ENCODE data around the gene RPL39L. TPM values are rescaled to one million over a fixed set of nuclear protein-coding genes. Genes with fewer than 3 reads are reported as not detected.

The RPL39L gene
- total RNA-seq, 1 donor from 2014 or later: 10.5 TPM

DNA sequence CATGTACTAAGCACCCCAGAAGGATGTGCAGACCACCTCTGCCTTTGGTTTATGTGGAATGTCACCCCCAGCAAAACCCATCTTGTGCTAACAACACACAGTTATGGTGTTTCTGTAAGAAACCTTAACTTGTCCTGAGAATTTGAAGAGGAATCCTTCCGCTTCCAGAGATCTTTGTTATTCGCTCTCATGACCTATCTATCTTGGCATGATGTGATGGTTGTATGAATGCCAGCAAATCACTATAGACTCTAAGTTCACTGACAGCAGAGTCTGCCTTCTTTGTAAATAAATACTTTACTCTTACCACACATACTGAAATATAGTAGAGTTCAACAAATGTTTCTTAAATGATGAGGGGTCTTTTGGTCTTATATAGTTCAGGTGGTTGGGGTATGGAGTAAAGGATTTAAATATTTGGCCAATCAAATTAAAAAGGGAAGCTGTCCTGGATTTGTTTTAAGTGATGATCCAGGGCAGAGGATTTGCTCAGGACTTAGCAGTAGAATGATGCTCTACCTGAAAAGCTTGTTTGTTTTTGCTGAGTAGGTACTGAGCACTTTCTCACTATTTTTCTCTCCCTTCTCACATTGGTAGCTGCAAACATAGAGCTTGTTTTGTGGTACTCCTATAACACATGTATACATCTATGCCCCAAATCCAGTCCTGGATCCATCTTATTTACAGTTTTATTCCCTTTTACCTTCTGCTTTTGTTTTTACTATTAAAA lies 30.1 kb upstream of the RPL39L start:
- TF ChIP-seq, protein P1, sequence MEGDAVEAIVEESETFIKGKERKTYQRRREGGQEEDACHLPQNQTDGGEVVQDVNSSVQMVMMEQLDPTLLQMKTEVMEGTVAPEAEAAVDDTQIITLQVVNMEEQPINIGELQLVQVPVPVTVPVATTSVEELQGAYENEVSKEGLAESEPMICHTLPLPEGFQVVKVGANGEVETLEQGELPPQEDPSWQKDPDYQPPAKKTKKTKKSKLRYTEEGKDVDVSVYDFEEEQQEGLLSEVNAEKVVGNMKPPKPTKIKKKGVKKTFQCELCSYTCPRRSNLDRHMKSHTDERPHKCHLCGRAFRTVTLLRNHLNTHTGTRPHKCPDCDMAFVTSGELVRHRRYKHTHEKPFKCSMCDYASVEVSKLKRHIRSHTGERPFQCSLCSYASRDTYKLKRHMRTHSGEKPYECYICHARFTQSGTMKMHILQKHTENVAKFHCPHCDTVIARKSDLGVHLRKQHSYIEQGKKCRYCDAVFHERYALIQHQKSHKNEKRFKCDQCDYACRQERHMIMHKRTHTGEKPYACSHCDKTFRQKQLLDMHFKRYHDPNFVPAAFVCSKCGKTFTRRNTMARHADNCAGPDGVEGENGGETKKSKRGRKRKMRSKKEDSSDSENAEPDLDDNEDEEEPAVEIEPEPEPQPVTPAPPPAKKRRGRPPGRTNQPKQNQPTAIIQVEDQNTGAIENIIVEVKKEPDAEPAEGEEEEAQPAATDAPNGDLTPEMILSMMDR (IDR thresholded peaks at IDR 0.05; ENCODE audit: unreplicated experiment): no peak
- H3K4me3 Mint-ChIP-seq (ENCODE audit: low read depth): no peak overlapping the region
- no peak overlapping the region for H3K27ac Mint-ChIP-seq
- H3K9me3 Mint-ChIP-seq (ENCODE audit: low read depth): no peaks in the 10 kb centered on the region
- peaks cover 6% of the 10 kb centered on the region for H3K27me3 Mint-ChIP-seq
- no peak for DNase-seq (ENCODE audit: low spot score, unreplicated experiment)
- peaks cover 5% of the 10 kb centered on the region for H3K4me1 Mint-ChIP-seq (ENCODE audit: low read depth)
- no peaks in the 10 kb centered on the region for H3K36me3 Mint-ChIP-seq (ENCODE audit: insufficient read depth)

DNA sequence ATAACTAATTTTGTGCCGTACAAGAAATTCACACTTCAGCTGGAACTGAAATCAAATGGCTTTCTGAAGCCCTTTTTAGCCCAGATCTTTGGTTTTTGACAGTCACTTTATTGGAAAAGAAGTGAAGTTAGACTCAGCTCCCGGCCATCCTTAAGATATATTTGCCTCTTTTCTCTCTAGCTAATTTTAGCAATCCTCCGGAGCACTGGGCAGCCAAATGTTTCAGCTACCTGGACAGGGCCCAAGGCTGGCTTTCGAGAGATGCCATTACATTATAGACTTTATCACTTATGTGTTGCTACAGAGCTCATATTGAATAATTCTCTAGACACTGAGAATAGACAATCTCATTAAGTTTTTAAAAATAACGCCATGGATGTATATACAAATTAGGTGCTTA lies 28.5 kb upstream of the RPL39L start:
- Mint-ChIP-seq H3K27me3 (peaks cover 5% of the 10 kb centered on the region), H3K36me3 (ENCODE audit: insufficient read depth) (no peaks in the 10 kb centered on the region), H3K4me3 (ENCODE audit: low read depth) (no peak overlapping the region), H3K27ac (no peak overlapping the region), H3K9me3 (ENCODE audit: low read depth) (no peaks in the 10 kb centered on the region), H3K4me1 (ENCODE audit: low read depth) (peaks cover 5% of the 10 kb centered on the region)
- TF ChIP-seq, protein P1 (IDR thresholded peaks at IDR 0.05; ENCODE audit: unreplicated experiment): no peak
- DNase-seq (ENCODE audit: low spot score, unreplicated experiment): no peak

DNA sequence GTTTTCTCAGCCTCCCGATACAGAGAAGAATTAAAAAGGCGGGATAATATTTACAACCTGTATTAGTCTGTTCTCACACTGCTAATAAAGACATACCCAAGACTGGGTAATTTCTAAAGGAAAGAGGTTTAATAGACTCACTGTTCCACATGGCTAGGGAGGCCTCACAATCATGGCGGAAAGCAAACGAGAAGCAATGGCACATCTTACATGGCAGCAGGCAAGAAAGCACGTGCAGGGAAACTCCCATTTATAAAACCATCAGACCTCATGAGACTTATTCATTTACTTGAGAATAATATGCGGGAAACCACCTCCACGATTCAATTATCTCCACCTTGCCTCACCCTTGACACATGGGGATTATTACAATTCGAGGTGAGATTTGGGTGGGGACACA lies 27.5 kb upstream of the RPL39L start:
- Mint-ChIP-seq H3K4me1 (ENCODE audit: low read depth) (peaks cover 5% of the 10 kb centered on the region), H3K36me3 (ENCODE audit: insufficient read depth) (no peaks in the 10 kb centered on the region), H3K4me3 (ENCODE audit: low read depth) (no peak overlapping the region), H3K27me3 (peaks cover 7% of the 10 kb centered on the region), H3K27ac (no peak overlapping the region), H3K9me3 (ENCODE audit: low read depth) (no peaks in the 10 kb centered on the region)
- TF ChIP-seq, protein P1 (IDR thresholded peaks at IDR 0.05; ENCODE audit: unreplicated experiment): no peak
- no peak for DNase-seq (ENCODE audit: low spot score, unreplicated experiment)

DNA sequence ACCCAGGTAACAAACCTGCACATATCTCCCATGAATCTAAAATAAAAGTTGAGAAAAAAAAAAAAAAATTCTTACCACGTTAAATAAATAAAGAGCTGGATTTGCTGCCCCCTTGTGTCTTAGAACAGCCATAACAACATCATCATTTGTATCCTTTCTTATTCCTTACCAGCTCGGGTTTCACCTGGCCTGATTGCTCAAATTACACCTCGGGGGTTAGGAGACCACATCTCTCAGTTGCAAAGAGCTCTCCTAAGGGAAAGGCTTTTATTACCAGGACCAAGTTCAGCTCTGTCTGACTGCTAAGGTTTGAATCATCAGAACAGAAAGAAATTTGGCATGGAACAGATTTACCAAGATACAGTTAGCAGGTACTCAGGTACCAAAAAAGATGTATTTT lies 25.8 kb upstream of the RPL39L start:
- peak; percentile 19 for DNase-seq (ENCODE audit: low spot score, unreplicated experiment)
- H3K36me3 Mint-ChIP-seq (ENCODE audit: insufficient read depth): no peaks in the 10 kb centered on the region
- H3K4me1 Mint-ChIP-seq (ENCODE audit: low read depth): peaks cover 5% of the 10 kb centered on the region

DNA sequence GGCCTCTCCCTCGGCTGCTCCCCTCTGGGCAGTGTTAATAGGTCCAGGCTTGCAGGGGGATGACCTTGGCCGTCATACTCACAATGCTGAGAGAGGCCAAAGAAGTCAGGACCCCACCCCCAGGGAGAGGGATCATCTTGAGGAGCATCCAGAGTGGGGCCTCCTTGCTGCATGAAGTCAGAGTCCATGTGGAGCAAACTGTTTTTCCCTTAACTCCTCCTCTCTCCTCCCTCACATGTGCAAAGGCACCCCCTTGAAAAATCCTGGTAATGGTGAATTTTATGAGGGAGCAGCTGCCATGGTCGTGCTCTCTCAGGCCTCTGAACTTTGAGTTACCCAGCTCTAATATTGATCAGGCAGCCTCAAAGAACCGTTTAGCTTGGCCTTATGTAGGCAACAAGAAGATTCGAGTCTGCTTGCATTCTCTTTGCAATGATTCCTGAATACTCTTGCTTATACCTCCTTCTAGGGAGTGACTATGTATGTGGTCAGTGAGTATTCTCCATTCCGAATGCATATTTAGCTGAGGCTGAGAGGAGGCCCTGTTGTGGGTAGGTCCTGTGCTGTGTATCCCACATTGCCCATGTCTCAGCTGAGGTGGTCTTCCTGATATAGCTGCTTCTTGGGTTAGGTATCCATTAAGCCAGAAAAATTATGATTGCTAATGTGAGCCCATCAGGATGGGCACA lies 23.1 kb upstream of the RPL39L start:
- Mint-ChIP-seq H3K27ac (no peak overlapping the region), H3K9me3 (ENCODE audit: low read depth) (peaks cover 11% of the 10 kb centered on the region), H3K36me3 (ENCODE audit: insufficient read depth) (no peaks in the 10 kb centered on the region), H3K4me1 (ENCODE audit: low read depth) (peaks cover 5% of the 10 kb centered on the region), H3K27me3 (peaks cover 9% of the 10 kb centered on the region), H3K4me3 (ENCODE audit: low read depth) (no peak overlapping the region)
- TF ChIP-seq, protein P1 (IDR thresholded peaks at IDR 0.05; ENCODE audit: unreplicated experiment): no peak
- no peak for DNase-seq (ENCODE audit: low spot score, unreplicated experiment)

More for the DNA sequence above, 25.8 kb upstream of the RPL39L start:
- Mint-ChIP-seq H3K4me3 (ENCODE audit: low read depth) (no peak overlapping the region), H3K9me3 (ENCODE audit: low read depth) (no peaks in the 10 kb centered on the region), H3K27ac (no peak overlapping the region), H3K27me3 (peaks cover 13% of the 10 kb centered on the region)
- TF ChIP-seq, protein P1 (IDR thresholded peaks at IDR 0.05; ENCODE audit: unreplicated experiment): peak; percentile 82

All from progenitor cell of endocrine pancreas (in vitro differentiated cells).